AG20443 (cell line): ENCODE results near the gene LRRC28.
"Not testable (repeated sequence)": the region's sequence is repeated elsewhere in the genome, so short reads cannot be mapped to it uniquely, and the experiment has no call there.

ENCODE experiments used
- DNase-seq: peaks from one replicate; pipeline ENCODE4 v3.0.0; 2012; ENCODE audit warnings: low spot score, mixed read lengths

LRRC28 gene

DNA sequence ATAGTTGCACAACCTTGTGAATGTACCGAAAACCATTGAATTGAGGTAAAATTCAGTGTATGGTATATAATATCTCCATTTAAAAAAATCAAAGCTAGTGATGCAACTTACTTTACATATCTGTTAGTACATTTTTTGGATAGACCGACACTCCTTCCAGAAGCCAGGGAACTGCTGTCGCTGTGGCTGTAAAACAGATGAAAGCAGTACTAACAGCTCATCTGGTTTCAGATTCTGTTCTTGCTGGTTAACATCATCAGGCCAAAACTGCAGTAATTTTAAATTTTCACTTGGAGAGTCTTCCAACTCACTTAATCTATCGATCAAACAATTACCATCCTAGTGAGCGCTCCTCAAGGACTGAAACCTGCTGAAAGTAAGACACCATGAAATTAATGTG lies 145.1 kb downstream of the LRRC28 start:
- no peak for DNase-seq

DNA sequence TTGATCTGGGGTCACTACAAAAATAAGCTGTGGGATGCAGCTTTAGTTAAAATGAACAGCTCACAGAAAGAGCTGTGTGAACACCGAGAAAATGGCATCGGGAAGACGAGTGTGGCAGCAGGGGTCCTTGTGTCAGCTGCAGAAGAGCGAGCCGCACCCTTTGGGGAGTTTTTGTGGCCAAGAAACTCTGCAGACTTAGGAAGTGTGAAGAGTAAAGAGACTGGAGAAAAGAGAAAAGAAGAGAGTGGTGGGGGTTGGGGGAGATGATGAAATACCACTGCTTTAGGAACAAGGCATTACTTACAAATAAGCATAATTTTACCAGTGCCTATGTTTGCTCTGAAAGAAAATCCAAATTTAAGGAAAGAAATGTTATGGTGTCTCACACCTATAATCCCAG lies 147.8 kb downstream of the LRRC28 start:
- no peak for DNase-seq

DNA sequence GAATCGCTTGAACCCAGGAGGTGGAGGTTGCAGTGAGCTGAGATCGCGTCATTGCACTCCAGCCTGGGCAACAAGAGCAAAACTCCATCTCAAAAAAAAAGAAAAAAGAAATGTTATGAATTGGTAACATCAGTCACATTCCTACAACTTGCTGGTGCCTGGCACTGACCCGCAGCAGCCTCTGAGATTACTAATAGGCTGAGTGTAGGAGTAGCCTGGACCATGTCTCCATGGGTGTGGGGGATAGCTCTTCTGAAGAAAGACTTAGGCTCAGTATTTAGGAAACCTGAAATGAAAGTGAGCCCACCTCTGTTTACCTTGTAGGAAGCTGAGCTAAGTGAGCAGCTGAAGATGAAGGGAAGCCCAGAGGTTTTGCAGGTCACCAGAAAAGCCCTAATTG lies 148.3 kb downstream of the LRRC28 start:
- no peak for DNase-seq

DNA sequence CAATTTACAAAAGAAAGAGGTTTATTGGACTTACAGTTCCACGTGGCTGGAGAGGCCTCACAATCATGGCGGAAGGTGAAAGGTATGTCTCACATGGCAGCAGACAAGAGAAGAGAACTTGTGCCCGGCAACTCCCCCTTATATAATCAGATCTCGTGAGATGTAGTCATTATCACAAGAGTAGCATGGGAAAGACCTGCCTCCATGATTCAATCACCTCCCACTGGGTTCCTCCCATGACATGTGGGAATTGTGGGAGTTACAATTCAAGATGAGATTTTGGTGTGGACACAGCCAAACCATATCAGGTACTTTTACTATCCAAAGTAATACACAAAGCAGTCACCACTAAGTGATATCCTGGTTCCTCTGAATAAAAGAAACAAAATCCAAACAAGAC lies 149.9 kb downstream of the LRRC28 start:
- not testable (repeated sequence) for DNase-seq

DNA sequence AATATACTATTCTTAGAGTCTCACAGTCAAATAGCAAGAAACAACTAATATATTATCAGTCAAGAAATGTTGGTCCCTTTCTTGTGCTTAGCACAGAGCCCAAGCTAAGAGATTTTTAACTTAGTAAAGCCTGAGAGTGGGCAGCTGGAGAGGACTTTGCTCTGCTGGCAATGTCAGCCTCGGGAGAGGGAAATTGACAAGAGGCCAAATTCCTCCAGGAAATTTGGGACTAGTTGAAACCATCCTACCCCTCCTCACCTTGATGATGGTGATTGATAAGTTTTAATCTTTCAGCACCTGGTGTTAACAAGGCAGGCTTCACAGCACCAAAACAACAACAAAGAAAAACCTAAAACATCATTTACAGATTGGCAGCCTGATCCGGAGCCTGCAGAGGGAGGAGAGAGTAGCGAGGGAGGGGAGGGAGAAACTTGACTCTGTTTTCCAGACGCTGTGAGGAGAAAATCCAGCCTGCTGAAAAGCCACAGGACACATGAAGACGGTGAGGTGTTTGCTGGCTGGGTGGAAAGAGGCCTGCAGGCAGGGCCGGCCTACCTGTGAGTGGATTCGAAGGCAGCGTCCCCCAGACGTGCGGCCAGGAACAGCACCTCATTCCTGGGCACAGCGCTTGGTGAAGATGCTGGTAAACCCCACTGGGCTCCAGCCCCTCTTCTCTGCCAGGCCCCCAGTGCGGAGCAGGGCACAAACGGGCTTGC lies 150.9 kb downstream of the LRRC28 start:
- no peak for DNase-seq

DNA sequence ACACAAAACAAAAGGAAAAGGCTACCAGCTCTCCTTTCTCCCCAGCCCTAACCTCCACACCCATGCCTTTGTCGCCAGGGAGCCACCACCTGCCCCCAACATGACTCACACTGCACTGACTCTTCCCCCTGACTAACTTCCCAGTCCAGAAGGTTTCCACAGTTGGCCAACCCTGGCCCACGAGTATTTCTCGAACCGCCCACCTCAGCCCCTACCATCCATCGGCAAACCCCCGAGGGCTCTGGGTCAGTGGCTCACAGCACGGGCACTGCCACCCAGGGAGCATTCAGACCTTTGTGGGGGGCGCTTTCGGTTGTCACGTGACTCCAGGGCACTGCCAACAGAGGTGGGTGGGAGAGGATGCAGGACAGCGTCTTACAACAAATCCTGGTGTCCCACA lies 152.3 kb downstream of the LRRC28 start:
- no peak for DNase-seq

DNA sequence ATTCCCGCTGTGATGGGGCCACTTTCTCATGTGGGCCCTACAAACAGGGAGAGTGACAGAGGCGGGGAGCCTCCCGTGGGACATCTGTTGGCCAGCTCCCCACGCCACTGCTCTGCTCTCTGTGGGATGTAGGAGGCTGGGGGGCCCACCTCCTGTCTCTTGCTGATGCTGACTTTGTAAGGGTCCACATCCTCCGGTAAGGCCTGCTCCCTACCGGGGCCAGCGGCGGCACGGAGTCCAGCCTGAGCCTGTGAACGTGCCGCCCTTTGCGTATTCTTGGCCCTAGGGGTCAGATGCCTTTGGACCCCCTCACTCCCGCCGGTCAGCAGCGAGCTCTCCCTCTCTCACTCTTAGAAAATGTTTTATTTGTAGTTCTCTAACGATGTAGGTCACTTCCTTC lies 153.2 kb downstream of the LRRC28 start:
- DNase-seq = no peak

DNA sequence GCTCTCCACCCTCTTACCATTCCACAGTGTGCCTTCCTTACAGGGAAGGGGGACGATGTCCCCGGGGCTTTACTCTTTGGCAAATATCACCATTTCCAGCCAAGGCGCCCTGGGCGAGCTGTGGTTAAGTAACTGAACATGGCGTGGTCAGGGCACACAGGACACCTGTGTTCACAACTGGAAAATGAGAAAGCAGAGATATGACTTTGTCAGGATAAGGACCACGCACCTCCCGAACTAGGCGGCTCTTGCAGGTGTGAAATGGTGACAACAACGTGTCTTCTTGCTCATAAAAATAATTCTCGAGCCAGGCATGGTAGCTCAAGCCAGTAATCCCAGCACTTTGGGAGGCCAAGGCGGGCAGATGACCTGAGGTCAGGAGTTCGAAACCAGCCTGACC lies 154.8 kb downstream of the LRRC28 start:
- DNase-seq = no peak

DNA sequence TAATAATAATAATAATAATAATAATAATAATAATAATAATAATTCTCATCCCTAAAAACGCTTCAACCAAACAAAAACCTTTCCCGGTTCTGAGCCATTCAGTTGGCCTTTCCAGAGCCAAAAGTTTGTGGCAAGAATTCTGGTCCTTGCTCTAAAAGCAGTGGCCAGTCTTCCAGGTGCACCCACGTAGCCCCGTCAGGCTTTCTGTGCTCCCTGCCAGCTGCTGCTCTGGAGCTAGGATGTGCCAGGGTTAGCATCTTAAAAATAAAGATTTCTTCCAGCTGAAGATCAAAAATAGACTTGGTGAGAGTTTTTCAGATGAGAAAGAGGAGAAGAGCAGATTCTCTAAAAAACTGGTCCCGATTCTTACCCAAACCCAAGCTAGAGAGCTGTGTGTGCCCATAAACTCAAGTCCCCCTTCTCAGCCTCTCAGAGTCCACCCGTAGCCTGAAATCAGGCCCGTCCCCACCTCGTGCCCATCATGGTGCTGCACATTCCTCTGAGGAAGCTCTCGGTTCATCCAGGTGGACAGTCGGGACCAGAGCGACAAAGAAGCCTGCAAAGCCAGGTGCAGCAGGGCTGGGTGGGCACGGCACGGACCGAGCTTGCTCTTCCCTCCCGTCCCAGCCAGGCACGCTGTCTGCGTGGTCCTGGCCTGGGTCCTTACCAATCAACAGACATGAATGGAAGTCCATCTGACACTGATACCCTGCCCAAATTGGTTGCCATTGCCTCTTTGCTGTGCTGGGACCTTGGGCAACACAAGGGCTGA lies 155.6 kb downstream of the LRRC28 start:
- no peak for DNase-seq

DNA sequence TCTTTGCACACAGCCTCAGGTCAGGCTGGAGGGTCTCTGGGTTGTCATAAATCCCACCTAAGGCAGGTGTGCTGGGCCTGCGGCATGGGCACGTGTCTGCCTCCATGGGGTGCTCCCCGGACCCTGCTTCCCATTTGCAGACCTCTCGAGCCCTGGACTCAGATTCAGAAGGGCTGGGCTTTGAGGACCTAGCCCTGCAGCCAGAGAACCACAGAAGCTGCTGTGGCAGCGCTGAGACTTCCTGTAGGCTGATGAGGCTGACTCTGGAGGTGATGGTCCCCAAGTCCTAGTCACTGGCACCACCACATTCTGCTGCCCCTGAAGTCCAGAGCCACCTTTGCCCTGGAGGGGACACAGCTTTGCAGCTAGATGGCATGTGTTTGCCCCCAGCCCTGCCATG lies 156.4 kb downstream of the LRRC28 start:
- DNase-seq = no peak

DNA sequence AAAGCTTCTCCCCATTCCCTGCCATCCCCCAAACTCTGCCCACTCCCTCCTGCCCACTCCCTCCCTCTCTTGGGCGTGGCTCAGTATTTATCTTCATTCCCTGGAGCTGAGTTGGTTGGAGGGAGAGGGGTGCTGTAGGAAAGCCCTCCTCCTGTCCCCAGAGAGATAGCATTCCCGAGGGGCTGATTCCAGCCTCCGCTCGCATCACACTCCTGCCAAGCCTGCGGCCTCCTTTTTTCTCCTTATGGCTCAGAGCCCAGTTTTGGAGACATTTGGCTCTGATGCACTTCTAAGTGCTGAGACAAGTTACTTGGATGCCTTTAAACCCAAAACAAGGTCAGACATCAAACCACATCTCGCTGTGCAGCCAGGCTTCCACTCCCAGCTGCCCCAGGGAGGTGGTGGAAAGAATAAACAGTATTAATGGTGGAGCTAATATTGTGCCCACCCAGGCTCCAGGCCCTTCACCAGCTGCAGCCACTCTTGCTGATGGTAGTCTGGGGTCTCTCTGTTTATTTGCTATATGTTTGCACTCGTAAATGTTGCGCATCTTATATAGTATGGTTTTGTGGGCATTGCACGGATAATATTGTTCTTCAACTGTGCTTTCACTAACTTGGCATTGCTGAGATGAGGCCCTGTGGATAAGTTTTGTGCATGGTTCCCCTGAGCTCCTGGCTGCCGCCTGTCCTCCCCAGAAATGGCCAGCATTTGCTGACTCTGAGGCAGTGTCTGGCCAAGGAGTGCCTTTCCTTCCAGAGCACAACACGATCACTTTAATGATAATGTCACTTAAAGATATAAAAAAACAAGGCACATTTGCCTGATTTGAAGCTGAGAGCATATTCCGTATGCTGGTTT lies 157.2 kb downstream of the LRRC28 start:
- peak; percentile 77 for DNase-seq

DNA sequence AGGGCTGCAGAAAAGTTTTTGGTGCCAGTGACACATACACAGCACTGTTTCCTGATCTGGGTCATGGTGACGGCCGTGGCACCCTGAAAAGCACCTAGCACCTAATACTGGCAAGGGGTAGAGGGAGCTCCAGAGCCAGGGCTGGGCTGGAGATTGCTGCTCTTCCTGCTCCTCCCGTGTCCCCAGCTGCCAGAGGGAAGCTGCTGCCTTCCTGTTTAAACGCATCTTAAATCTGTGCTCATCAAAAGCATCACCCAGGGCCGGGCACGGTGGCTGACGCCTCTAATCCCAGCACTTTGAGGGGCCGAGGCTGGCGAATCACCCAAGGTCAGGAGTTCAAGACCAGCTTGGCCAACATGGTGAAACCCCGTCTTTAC lies 157.8 kb downstream of the LRRC28 start:
- peak; percentile 76 for DNase-seq

DNA sequence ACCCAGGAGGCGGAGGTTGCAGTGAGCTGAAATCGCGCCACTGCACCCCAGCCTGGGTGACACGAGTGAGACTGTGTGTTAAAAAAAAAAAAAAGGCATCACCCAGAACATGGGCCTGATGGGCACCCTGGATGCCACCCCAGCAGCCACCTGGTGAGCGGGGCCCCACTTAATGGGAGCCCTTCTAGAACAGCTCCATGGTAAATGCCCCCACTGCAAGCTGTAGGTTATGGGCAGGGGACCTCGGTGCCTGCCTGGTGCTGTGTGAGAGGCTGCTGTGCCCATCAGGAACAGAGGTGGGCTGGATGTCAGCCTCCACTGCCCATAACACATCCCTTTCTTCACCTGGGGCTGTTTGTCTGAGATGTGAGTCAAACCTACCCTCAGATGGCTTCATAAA lies 158.3 kb downstream of the LRRC28 start:
- DNase-seq = no peak

DNA sequence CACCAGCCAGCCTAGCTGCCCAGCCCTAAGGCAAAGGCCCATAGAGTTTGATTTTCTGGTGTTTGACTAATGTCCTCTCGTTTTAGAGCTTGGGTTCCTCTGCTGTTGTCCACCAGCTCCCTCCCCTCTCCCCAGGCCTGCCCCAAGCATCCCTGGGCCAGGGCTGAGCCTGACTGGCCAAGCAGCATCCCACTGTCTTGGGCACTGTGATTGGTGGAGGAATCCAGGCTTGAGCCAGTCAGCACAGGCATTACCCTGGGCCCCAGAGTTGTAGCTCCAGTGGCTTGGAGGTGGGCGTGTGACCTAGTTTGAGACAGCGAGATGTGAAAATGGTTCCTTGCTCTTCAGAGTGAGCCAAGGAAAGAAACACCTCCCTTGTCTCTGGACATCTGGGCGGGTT lies 159.2 kb downstream of the LRRC28 start:
- DNase-seq = no peak

DNA sequence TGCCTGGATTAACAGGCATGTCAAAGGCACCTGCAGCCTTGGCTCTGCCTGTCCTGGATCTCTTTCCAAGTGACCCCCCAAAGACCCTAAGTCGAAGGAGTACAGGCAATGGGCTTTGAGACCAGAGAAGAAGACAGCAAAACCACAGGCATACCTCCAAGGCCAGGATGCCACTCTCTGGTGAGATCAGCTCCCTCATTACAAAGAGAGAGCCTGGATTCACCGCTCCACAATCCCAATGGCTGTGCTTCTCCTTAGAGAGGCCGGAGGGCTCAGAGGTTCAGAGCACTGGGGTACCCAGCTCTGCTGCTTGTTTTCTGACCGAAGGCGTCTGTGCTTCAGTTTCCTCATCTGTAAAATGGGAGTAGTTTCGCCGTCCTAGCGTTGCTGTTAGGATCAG lies 160.0 kb downstream of the LRRC28 start:
- no peak for DNase-seq

DNA sequence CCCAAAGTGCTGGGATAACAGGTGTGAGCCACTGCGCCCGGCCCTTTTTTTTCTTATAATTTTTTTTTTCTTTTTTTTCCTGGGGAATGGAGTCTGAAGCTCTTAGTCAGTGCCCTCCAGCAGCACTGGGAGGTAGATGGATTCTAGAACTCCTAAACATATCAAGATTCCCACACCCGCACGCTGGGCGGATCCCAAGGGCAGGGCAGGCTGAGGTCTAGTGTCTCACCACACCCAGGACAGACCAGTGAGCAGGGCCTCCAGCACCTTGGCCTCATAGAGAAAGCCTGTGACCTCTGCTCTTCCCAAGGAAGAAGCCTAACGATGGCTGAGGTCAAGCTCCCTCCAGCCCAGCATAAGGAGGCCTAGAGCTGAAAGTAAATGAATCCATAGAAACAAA lies 160.8 kb downstream of the LRRC28 start:
- no peak for DNase-seq

DNA sequence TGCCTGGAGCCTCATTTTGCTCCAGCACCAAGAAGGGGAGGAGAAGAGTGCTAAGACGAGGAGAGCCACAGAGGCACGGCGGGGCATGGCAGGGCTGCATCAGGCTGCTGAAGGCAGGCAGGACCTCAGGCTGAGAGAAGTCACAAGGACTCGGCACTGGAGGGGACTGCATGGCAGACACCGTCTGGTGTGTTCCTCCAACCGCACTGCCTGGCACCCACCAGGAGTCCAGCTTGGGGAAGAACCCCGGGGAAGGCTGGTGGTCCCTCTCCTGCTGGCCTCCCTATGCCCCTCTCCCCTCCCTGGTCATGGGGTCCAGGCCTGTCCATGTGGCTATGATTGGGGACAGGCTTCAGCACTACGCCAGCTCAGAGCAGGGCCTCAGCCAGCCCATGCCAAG lies 161.3 kb downstream of the LRRC28 start:
- DNase-seq = no peak

DNA sequence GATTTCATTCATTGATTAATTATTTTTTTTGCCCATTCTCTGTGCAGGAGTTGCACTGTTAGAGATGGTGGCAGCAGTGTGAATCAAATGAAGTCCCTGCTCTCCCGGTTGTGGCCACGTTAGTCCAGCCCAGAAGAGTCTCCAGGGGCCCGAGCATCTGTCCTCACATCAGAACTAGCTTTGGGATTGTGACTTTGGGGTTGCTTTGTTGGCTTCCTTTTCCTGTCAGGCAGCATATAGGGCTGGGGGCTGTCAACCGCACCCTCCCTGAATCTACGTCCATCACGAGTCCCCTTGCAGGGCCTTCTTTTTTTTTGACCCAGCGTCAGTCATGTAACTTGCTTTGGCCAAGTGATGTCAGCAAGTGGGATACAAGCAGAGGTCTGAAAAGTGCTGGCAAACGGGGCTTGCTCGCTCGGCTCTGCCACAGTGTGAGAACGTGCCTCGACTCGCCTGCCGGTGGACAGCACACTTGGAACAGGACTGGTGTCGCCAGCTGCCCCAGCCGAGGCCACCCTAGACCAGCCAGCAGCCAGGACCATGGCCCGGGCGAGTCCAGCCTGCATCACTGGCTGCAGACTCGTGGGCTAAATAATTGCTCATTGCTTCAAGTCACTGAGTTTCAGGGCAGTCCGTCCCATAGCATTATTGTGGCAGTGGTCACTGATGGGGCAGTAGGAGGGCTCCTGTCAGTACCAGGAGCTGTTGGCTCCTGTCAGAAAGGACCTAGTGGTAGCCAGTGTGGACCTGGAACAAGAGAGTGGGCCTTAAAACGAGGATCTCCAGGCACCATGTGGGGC lies 162.9 kb downstream of the LRRC28 start:
- DNase-seq = no peak

DNA sequence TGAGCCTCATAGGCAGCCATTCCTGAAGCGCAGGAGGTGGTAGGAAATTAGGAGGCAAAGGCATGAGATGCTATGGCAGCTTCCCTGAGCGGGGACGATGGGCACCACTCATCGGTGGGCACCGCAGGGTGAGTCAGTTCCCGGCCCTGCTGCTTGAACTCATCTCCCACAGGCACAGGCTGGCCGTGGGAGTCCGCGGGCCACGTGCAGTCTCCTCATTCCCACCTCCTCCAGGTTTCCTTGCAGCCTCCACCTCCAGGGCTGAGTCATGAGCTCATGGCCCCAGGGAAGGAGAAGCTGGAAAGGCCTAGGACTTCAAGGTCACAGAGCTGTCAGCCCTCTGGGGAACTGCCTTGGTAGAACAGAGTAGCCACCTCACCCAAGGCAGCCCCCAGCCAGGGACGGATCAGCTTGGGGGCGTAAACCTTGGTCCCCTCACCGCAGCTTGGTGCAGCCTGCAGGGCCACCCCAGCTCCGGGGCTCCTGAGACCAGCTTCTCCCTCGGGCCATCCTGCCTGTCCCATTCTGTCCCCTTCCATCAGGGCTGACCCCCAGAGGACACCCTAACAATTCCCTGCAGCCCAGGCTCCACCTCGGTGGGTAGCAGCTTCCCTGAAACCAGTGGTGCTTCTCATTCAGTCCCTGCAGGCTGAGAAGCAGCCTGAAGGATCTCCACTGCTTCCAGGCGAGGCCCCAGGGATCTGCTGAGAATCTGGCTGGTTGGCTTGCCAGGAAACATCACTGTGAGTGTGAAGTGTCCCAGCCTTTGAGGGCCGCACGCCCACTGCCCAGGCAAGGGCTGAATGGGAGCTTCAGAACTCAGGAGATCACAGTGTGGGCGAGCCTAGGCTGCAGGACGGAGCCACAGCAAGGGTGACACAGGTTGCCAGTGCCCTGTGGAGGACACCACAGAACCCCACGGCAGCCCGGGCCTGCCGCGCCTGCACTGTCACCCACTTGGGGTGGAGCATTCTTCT lies 163.8 kb downstream of the LRRC28 start:
- DNase-seq = no peak
